Heart right ventricle (tissue), 16 donors: ENCODE measurements around the gene GRM7. TPM values are rescaled to one million over a fixed set of nuclear protein-coding genes. Genes with fewer than 3 reads are reported as not detected.

Experiments
- ATAC-seq, 8 donors: fragments of 200-7000 bp; cut with Tn5 transposase; one replicate each; pipeline ENCODE4 v1.9.1; 2020; ENCODE audit warnings: mild to moderate bottlenecking in 8 of 8, moderate library complexity in 8 of 8, moderate number of reproducible peaks in 1 of 8
- DNase-seq, 2 donors: peaks; one replicate each; pipeline ENCODE4 v3.0.0-alpha.2; 2020
- H3K27ac ChIP-seq, 10 donors: fragments of 200-600 bp; sonication (generic) in 2 of 10; one replicate each; pipeline versions ENCODE4 v1.5.0 to v1.8.0; 2020 to 2022; ENCODE audit warnings: mild to moderate bottlenecking in 3 of 10
- H3K27me3 ChIP-seq, 7 donors: fragments of 200-600 bp; one replicate each; pipeline ENCODE4 v1.8.0; 2021 to 2022; ENCODE audit warnings: mild to moderate bottlenecking in 2 of 7
- H3K36me3 ChIP-seq, 9 donors: fragments of 200-600 bp; sonication (generic) in 1 of 9; one replicate each; pipeline versions ENCODE4 v1.5.0 to v1.8.0; 2020 to 2022; ENCODE audit warnings: mild to moderate bottlenecking in 2 of 9
- H3K4me1 ChIP-seq, 9 donors: fragments of 200-600 bp; sonication (generic) in 1 of 9; one replicate each; pipeline versions ENCODE4 v1.5.0 to v1.8.0; 2020 to 2022; ENCODE audit warnings: mild to moderate bottlenecking in 4 of 9
- H3K4me3 ChIP-seq, 10 donors: fragments of 200-600 bp; sonication (generic) in 2 of 10; one replicate each; pipeline versions ENCODE4 v1.5.0 to v1.8.0; 2020 to 2022; ENCODE audit warnings: mild to moderate bottlenecking in 7 of 10, moderate library complexity in 2 of 10
- H3K9me3 ChIP-seq, 11 donors: fragments of 200-600 bp in 10 of 11; sonication (generic) in 2 of 11; one replicate each; pipeline versions ENCODE4 v1.5.0 to v1.8.0; 2013 to 2022; ENCODE audit warnings: mild to moderate bottlenecking in 2 of 11, control low read depth in 1 of 11, moderate library complexity in 1 of 11
- WGBS, 2 donors: extraction: QIAGEN DNeasy Blood & Tissue Kit; methylation state at CpG; one replicate each; pipeline ENCODE4 v1.1.7; 2013; ENCODE audit warnings: inconsistent platforms in 1 of 2; 5-methylcytosine and 5-hydroxymethylcytosine counted together
- intact Hi-C, 10 donors: fragments of 100-400 bp; cut with DNase I; formaldehyde crosslinking; loops; one replicate each; pipeline versions ENCODE4 v1.11.1 to v1.14.2; 2022
- polyA plus RNA-seq, 2 donors: library from polyadenylated mRNA; stranded (reverse); fragments of 200-250 nt; gene quantifications; one replicate each; pipeline ENCODE4 v1.2.3, GENCODE V29; 2013
- total RNA-seq, 10 donors: library from RNA; stranded (reverse); fragmentation: NEBNext Ultra II Directional in 3 of 10; extraction: Animal tissue kit (Norgen Biotek cat#: 25700) in 3 of 10; gene quantifications; one replicate each; pipeline versions ENCODE4 v1.2.1 to v1.2.4, GENCODE V29; 2021 to 2023
- TF ChIP-seq, protein P1 (sequence below), 9 donors: fragments of 200-600 bp; sonication (generic) in 2 of 9; IDR thresholded peaks; one replicate each; pipeline versions ENCODE4 v1.5.0 to v1.8.0; 2021 to 2022; ENCODE audit warnings: antibody characterized with exemption in 9 of 9, mild to moderate bottlenecking in 5 of 9, moderate library complexity in 1 of 9
- donor health status: Arrhythmogenic right ventricular cardiomyopathy.
- donor health status: ischemic (EF 13 %, LVEDD 7.1; RV severe dilation, severe dysfunction).
- donor health status: healthy with polysubstance abuse.
- donor health status: DM: no; HTN: yes; CAD: no.
- donor health status: DM: no; HTN: no; CAD: no.
- donor health status: ischemic (EF 25% LVEDD 6.9; RV normal size, moderate dysfunction).
- donor health status: ischemic (EF 25% LVEDD 5.7; RV mildly dilated, moderate dysfunction).
- donor health status: healthy.
- donor health status: DM: yes; HTN: yes; CAD: no.
- donor health status: Ischemic cardiomyopathy.
- donor health status: ischemic (EF 35%, LVEDD 5.7; RV mildly dilated, moderate dysfunction).
- donor health status: nonischemic (EF 11% LVEDD 7.7; RV severe dilation, severe dysfunction).
- donor health status: DM: yes; HTN: yes; CAD: no.
- donor health status: PGD.
- donor health status: ischemic (EF 29% LVEDD 5.4; RV normal size, mild dysfunction).
- donor health status: nonischemic (EF 23%, LVEDD 6.1; RV moderate dilation, normal function).

GRM7 gene
- total and polyA plus RNA-seq, 12 donors = not detected

DNA sequence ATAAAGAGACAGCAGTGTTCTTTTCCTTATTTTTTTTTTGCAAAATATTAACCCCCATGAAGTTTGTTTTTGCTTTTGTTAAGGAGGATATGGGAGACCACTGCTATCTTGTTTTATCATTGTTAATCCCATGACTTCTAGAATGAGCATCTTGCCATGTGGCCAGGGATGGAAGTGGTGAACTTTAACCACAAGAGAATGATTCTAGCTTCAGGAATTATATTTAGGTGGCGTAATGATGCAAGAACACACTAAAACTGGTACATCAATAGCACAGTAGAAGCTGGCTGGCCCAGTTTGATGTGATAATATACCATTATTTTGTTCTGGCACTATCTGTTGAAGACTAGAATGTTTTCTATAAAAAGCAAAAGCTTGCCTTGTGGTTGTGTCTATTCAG is 720.9 kb downstream of the GRM7 start:
- no peaks in the 10 kb centered on the region for H3K36me3 ChIP-seq
- no peaks in the 10 kb centered on the region for H3K27me3 ChIP-seq
- no peaks in the 10 kb centered on the region for H3K9me3 ChIP-seq
- intact Hi-C loops = loop anchor here in 1 of 10 donors (5.0 kb wide), 1 partner anchor 205 kb away; no protein-coding TSS in a partner anchor
- no peaks in the 10 kb centered on the region for H3K4me1 ChIP-seq
- TF ChIP-seq, protein P1, sequence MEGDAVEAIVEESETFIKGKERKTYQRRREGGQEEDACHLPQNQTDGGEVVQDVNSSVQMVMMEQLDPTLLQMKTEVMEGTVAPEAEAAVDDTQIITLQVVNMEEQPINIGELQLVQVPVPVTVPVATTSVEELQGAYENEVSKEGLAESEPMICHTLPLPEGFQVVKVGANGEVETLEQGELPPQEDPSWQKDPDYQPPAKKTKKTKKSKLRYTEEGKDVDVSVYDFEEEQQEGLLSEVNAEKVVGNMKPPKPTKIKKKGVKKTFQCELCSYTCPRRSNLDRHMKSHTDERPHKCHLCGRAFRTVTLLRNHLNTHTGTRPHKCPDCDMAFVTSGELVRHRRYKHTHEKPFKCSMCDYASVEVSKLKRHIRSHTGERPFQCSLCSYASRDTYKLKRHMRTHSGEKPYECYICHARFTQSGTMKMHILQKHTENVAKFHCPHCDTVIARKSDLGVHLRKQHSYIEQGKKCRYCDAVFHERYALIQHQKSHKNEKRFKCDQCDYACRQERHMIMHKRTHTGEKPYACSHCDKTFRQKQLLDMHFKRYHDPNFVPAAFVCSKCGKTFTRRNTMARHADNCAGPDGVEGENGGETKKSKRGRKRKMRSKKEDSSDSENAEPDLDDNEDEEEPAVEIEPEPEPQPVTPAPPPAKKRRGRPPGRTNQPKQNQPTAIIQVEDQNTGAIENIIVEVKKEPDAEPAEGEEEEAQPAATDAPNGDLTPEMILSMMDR (IDR thresholded peaks at IDR 0.05) = no peak
- H3K27ac ChIP-seq = no peak overlapping the region
- ATAC-seq (no peak), DNase-seq (no peak)
- H3K4me3 ChIP-seq = no peak overlapping the region
- 81 to 88% methylated on average over 1 of the region's 1 CpG for WGBS, 2 donors

- intact Hi-C loops = no loop called here
- no peaks in the 10 kb centered on the region for H3K4me1 ChIP-seq
- TF ChIP-seq, protein P1 (IDR thresholded peaks at IDR 0.05) = no peak
- H3K27ac ChIP-seq = no peak overlapping the region
- no peaks in the 10 kb centered on the region for H3K36me3 ChIP-seq
- no peak for DNase-seq
- 18 to 28% methylated on average over 3 of the region's 3 CpGs for WGBS, 2 donors
- no peaks in the 10 kb centered on the region for H3K27me3 ChIP-seq
- H3K9me3 ChIP-seq = no peaks in the 10 kb centered on the region
- ATAC-seq = peak in 2 of 8 donors; percentile 31 to 34
- no peak overlapping the region for H3K4me3 ChIP-seq
Measured at GRCh38 chr3:7585052-7585451, 724.1 kb downstream of the GRM7 start.

DNA sequence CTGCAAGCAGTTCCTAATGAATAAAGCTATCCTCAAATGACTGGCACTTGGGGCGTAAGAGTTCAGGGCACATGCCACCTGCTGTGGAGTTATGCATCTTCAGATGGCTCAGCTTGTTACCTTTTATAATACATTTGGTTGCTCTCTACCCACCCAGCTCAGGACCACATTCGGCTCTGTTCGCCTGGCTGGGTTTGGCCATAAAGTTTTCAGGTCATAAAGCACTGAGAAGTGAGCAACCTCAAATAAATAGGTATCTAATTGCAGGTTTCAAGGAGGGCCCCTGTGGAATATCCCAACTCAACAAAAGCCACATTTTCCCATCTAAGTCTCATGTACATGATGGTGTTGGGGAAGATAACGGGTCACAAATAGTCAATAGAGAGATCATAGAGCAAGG is 727.3 kb downstream of the GRM7 start:
- intact Hi-C loops = no loop called here
- Histone ChIP-seq H3K36me3 (no peaks in the 10 kb centered on the region), H3K9me3 (no peaks in the 10 kb centered on the region), H3K27me3 (peaks cover 0 to 7% (median 0%) of the 10 kb centered on the region in 7 donors), H3K27ac (no peak overlapping the region), H3K4me1 (no peaks in the 10 kb centered on the region), H3K4me3 (no peak overlapping the region)
- DNase-seq (no peak), ATAC-seq (no peak)
- WGBS, 2 donors = 90% methylated on average over 4 of the region's 4 CpGs
- TF ChIP-seq, protein P1 (IDR thresholded peaks at IDR 0.05) = no peak

GRCh38 chr3:7589526-7589925 is 728.6 kb downstream of the GRM7 start:
- H3K4me1 ChIP-seq = no peaks in the 10 kb centered on the region
- H3K36me3 ChIP-seq = no peaks in the 10 kb centered on the region
- DNase-seq (no peak), ATAC-seq (no peak)
- intact Hi-C loops = no loop called here
- no peaks in the 10 kb centered on the region for H3K9me3 ChIP-seq
- H3K27ac ChIP-seq = no peak overlapping the region
- 85 to 87% methylated on average over 2 of the region's 2 CpGs for WGBS, 2 donors
- H3K27me3 ChIP-seq = peaks cover 0 to 7% (median 0%) of the 10 kb centered on the region in 7 donors
- H3K4me3 ChIP-seq = no peak overlapping the region
- TF ChIP-seq, protein P1 (IDR thresholded peaks at IDR 0.05) = no peak
